SK-N-SH treated with all-trans-retinoic acid at 6 μM for 48 hours (cell line): ENCODE data around the gene TPH2.

ENCODE experiments used
- CREB5 ChIP-seq: fragments of 250-450 bp; sonication (Bioruptor Pico); IDR thresholded peaks from 2 replicates; pipeline ENCODE4 v1.5.1; 2020; ENCODE audit warnings: low read depth, mild to moderate bottlenecking, moderate library complexity
- PATZ1 ChIP-seq: fragments of 250-450 bp; sonication (Bioruptor Pico); IDR thresholded peaks from 2 replicates; pipeline ENCODE4 v1.8.0; 2020; ENCODE audit warnings: mild to moderate bottlenecking, moderate library complexity, borderline replicate concordance
- POU6F1 ChIP-seq: fragments of 250-450 bp; sonication (Bioruptor Pico); IDR thresholded peaks from 2 replicates; pipeline ENCODE4 v1.8.0; 2021; ENCODE audit warnings: low read depth, mild to moderate bottlenecking, moderate library complexity, borderline replicate concordance
- RARB ChIP-seq: fragments of 250-450 bp; sonication (Bioruptor Pico); IDR thresholded peaks from 2 replicates; pipeline ENCODE4 v1.8.0; 2021; ENCODE audit warnings: mild to moderate bottlenecking, moderate library complexity
- TSHZ2 ChIP-seq: fragments of 250-450 bp; sonication (Bioruptor Pico); IDR thresholded peaks from 2 replicates; pipeline ENCODE4 v1.5.0; 2020; ENCODE audit warnings: mild to moderate bottlenecking, moderate library complexity

GRCh38 chr12:71935594-71935993 lies 3.1 kb upstream of the TPH2 start:
- TF ChIP-seq CREB5 (CRISPR knock-in tag) (no peak), RARB (no peak), POU6F1 (no peak), TSHZ2 (CRISPR knock-in tag) (no peak), PATZ1 (CRISPR knock-in tag) (no peak)
